Bronchus fibroblast of lung (primary cell): ENCODE measurements around the gene MACF1. TPM values are rescaled to one million over a fixed set of nuclear protein-coding genes. Genes with fewer than 3 reads are reported as not detected.

Experiments
- total RNA-seq: library from RNA; depleted of rRNA; stranded (reverse); fragments of >200 nt; gene quantifications from 2 replicates; pipeline ENCODE4 v1.2.3, GENCODE V29; 2015

The MACF1 gene, protein sequence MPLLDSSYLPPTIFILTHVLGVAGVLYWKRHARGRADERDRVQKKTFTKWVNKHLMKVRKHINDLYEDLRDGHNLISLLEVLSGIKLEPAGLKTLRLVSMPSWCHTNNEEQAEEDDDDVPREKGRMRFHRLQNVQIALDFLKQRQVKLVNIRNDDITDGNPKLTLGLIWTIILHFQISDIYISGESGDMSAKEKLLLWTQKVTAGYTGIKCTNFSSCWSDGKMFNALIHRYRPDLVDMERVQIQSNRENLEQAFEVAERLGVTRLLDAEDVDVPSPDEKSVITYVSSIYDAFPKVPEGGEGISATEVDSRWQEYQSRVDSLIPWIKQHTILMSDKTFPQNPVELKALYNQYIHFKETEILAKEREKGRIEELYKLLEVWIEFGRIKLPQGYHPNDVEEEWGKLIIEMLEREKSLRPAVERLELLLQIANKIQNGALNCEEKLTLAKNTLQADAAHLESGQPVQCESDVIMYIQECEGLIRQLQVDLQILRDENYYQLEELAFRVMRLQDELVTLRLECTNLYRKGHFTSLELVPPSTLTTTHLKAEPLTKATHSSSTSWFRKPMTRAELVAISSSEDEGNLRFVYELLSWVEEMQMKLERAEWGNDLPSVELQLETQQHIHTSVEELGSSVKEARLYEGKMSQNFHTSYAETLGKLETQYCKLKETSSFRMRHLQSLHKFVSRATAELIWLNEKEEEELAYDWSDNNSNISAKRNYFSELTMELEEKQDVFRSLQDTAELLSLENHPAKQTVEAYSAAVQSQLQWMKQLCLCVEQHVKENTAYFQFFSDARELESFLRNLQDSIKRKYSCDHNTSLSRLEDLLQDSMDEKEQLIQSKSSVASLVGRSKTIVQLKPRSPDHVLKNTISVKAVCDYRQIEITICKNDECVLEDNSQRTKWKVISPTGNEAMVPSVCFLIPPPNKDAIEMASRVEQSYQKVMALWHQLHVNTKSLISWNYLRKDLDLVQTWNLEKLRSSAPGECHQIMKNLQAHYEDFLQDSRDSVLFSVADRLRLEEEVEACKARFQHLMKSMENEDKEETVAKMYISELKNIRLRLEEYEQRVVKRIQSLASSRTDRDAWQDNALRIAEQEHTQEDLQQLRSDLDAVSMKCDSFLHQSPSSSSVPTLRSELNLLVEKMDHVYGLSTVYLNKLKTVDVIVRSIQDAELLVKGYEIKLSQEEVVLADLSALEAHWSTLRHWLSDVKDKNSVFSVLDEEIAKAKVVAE (N-terminal part only)
- total RNA-seq = 70.2 and 78.0 TPM in 2 replicates

DNA sequence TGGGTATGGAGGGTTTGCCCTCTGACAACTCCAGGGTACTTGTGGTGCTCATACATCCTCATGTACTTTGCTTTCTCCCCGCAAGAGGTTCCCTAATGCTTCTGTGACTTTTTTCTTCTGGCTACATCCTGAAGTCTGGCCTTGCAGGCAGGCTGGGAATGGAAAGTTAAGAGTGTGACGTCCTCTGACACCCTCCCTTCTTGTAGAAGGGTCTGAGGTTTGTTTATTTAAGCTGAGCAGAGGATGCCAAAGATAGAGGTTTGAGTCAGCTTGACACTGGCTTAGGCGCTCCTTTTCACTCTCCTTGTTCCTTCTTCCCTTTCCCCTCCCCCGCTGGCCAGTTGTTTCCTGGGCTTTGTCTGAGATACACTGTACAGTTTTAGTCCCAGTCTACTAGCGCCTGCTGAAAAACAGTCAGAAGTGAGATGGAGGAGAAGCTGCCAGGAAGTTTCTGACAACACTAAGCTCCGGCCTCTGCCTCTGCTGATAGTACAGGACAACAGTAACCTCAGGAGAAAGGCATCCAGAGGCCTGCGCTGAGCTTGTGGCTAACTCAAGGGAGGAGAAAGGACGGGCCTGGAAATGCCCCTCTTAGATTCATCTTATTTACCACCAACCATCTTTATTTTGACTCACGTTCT lies at the start of gene MACF1:
MACF1 (plus strand) TSS at position 255 of the 641 bp plus-strand sequence; CDS start at position 583, 328 bp downstream.

DNA sequence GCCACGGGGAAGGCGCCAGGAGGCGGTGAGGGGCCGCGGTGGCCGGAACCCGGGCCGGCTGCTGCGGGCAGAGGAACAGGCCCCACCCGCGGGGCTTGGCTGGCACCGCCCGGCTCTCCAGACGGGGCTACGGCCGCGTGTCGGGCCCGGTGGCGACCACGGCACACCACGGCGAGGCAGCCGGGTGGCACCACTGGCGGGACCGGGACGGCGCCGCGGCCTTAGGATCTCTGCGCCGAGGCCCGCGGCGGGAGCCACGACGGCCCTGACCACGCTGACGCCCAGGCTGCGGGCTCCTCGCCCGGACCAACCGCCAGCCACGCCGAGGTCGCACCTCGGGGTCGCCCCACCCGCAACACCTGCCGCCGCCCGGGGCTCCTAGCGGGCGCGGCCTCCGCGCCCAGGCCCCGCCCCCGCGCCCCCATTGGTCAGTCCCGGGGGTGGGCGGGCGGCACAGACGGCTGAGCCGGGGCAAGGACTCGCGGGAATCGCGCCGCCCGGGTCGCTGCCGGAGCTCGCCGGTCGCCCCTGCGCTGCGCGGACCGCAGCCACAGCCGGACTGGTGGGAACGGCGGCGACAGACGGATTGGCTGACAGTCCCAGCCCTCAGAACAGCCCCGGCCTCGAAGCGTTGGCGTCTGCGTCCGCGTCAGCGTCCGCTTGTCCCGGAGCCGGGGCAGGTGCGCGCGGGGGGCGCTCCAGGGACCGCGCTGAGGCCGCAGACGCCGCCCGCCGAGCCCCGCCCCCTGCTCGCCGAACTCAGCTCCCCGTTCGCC lies 286.8 kb downstream of the MACF1 start, which contains the start of gene BMP8A:
BMP8A (plus strand) TSS at position 491 of the 776 bp plus-strand sequence. CDS start 356 bp downstream, outside the sequence.

Other genes starting within 250 kb of the MACF1 start
- gene AKIRIN1, start 213.4 kb upstream of the MACF1 start, total RNA-seq = 28.2 and 30.8 TPM in 2 replicates
- 489 and 631 TPM in 2 replicates for gene NDUFS5, start 178.3 kb upstream of the MACF1 start, total RNA-seq